ENCODE data around the gene GDPD4.
A peak's percentile ranks its signal among the peaks of the same experiment; 100 is the strongest.

Gene GDPD4

DNA sequence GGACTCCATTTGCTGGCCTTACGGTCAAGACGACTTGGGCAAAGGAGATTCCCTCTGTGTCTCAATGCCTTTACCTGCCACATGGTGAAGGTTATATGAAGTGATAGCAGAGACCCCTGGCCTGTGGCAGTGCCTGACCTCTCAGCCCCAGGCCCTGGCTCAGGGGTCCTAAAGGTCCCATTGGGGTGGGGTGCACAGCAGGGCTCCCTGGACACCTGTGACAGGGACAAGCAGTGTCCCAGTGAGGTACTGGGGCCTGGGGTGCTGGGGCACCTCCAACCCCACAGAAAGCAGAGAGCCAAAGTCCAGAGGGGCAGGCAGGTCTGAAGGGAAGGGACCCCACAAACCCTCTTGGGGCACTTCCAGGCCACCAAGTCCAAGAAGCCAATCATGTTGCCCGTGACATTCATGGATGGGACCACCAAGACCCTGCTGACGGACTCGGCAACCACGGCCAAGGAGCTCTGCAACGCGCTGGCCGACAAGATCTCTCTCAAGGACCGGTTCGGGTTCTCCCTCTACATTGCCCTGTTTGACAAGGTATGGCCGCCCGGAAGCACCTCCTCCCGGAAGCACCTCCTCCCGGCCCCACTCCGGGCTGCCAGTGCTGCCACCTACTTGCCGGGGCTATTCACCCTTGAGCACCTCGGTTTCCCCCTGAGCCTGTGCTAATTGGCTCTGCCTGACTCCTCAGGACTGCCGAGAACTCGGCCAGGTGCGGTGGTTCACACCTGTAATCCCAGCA lies 111.0 kb downstream of the GDPD4 start:
- DNase-seq (ENCODE audit: low read depth): no peak

GRCh38 chr11:77189588-77190210 lies 111.8 kb downstream of the GDPD4 start:
- no peak for DNase-seq (ENCODE audit: low read depth)

- DNase-seq (ENCODE audit: low read depth): no peak
Measured at GRCh38 chr11:77188633-77189491, 112.6 kb downstream of the GDPD4 start.

- peak; percentile 79 for DNase-seq (ENCODE audit: low read depth)
Measured at GRCh38 chr11:77187776-77188632, 113.5 kb downstream of the GDPD4 start.

GRCh38 chr11:77187111-77187750 lies 114.3 kb downstream of the GDPD4 start:
- peak; percentile 6 for DNase-seq (ENCODE audit: low read depth)

- no peak for DNase-seq (ENCODE audit: low read depth)
Measured at GRCh38 chr11:77186302-77186701, 115.2 kb downstream of the GDPD4 start.

- no peak for DNase-seq (ENCODE audit: low read depth)
Measured at GRCh38 chr11:77184136-77184860, 117.2 kb downstream of the GDPD4 start.

- no peak for DNase-seq (ENCODE audit: low read depth)
Measured at GRCh38 chr11:77183431-77183984, 118.0 kb downstream of the GDPD4 start.

- no peak for DNase-seq (ENCODE audit: low read depth)
Measured at GRCh38 chr11:77182542-77183430, 118.7 kb downstream of the GDPD4 start.

GRCh38 chr11:77181799-77182541 lies 119.5 kb downstream of the GDPD4 start:
- DNase-seq (ENCODE audit: low read depth): no peak

DNA sequence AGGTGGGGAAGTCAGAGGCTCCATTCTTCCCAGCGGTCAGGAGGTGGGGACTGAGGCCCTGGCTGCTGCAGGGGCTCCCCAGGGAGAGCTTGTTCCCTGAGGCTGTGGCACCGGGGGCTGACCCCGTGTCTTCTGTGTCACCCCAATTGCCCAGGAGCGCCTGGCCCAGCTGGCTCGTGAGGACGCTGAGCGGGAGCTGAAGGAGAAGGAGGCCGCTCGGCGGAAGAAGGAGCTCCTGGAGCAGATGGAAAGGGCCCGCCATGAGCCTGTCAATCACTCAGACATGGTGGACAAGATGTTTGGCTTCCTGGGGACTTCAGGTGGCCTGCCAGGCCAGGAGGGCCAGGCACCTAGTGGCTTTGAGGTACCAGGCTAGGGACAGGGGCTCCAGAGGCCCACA lies 120.3 kb downstream of the GDPD4 start:
- no peak for DNase-seq (ENCODE audit: low read depth)

- no peak for DNase-seq (ENCODE audit: low read depth)
Measured at GRCh38 chr11:77180346-77180745, 121.1 kb downstream of the GDPD4 start.

- DNase-seq (ENCODE audit: low read depth): no peak
Measured at GRCh38 chr11:77179681-77180080, 121.8 kb downstream of the GDPD4 start.

- no peak for DNase-seq (ENCODE audit: low read depth)
Measured at GRCh38 chr11:77179048-77179447, 122.4 kb downstream of the GDPD4 start.

- no peak for DNase-seq (ENCODE audit: low read depth)
Measured at GRCh38 chr11:77178150-77178549, 123.3 kb downstream of the GDPD4 start.

DNA sequence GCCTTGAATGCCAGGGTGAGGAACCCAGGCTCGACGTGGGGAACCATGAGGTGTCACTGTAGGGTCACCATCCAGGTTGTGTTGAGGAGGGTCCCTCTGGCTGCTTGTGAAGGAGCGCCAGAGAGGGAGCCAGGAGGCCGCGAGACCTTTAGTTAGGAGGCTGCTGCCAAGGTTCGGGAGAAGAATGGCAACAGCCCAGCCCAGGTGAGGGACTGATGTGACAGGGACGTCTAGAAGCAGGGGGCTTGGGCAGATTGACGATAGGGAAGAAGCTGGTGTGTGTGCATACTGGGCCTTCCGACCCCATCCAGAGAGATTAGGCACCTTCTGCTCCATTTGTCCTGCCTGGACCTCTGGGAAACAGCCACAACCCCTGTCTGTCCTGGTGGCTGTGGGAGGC lies 124.5 kb downstream of the GDPD4 start:
- DNase-seq (ENCODE audit: low read depth): no peak

- DNase-seq (ENCODE audit: low read depth): no peak
Measured at GRCh38 chr11:77175869-77176539, 125.5 kb downstream of the GDPD4 start.

Data from ELR (cell line).